ENCODE measurements around the gene EXOC6B. TPM values are rescaled to one million over a fixed set of nuclear protein-coding genes. Genes with fewer than 3 reads are reported as not detected.

EXOC6B gene
- total and polyA plus RNA-seq, 2 of the 8 experiments (the other 6 are each of a cell fraction or from before 2014, with no cell fraction given), result 13.5 to 33.0 TPM

- H3K23me2 ChIP-seq (ENCODE audit: low read depth, low read length), result no peaks in the 10 kb centered on the region
- no peak overlapping the region for H3K4me3 ChIP-seq (ENCODE audit: extremely low read depth in 1 of 4, insufficient read depth in 2 of 4, low read depth in 3 of 4, low read length in 4 of 4)
- no peak overlapping the region for H4K8ac ChIP-seq (ENCODE audit: extremely low read depth, insufficient read depth, low read length)
- no peaks in the 10 kb centered on the region for H4K20me1 ChIP-seq (replicated peaks in 1 of 2; ENCODE audit: control insufficient read depth in 1 of 2, insufficient read depth in 2 of 2, low read length in 2 of 2)
- no peak overlapping the region for H2BK12ac ChIP-seq (ENCODE audit: low read depth, low read length)
- 80% methylated on average over 1 of the region's 1 CpG; no CpG with 5 or more reads in 1 of the 2 experiments for WGBS, 2 experiments (ENCODE audit: extremely low coverage in 1 of 2, insufficient coverage in 1 of 2, insufficient read length in 1 of 2, insufficient replicate concordance in 2 of 2, low coverage in 1 of 2, low lambda C conversion rate in 2 of 2, missing lambda C conversion rate in 1 of 2)
- CTCF ChIA-PET (ENCODE audit: partially characterized antibody), result interaction anchor here (0.8 kb wide), 1 partner anchor 61 kb away, joined by 4 read pairs; no protein-coding TSS in a partner anchor
- H3K4me1 ChIP-seq (replicated peaks in 1 of 4; ENCODE audit: control insufficient read depth in 3 of 4, insufficient read depth in 4 of 4, low read length in 3 of 4), result no peaks in the 10 kb centered on the region
- no peaks in the 10 kb centered on the region for H3K79me2 ChIP-seq (ENCODE audit: control insufficient read depth in 1 of 2, insufficient read depth in 2 of 2, low read length in 2 of 2)
- H2AK5ac ChIP-seq (ENCODE audit: low read depth, low read length), result no peak overlapping the region
- no peaks in the 10 kb centered on the region for H3K79me1 ChIP-seq (ENCODE audit: low read depth, low read length)
- POLR2A ChIA-PET (ENCODE audit: partially characterized antibody), result no interaction called here
- FAIRE-seq (no peak), DNase-seq (ENCODE audit: low read depth in 1 of 2, low spot score in 2 of 2) (no peak)
- no peak overlapping the region for H3K14ac ChIP-seq (ENCODE audit: insufficient read length)
- no peaks in the 10 kb centered on the region for H3K9me3 ChIP-seq (ENCODE audit: insufficient read depth in 2 of 2, low read depth in 1 of 2, low read length in 1 of 2)
- H2BK20ac ChIP-seq (ENCODE audit: low read length), result no peak overlapping the region
- no peak overlapping the region for H2BK5ac ChIP-seq (ENCODE audit: low read depth, low read length)
- H3K56ac ChIP-seq (replicated peaks; ENCODE audit: insufficient read length, low read depth, low read length), result no peak overlapping the region
- H4K5ac ChIP-seq (ENCODE audit: insufficient read length, low read depth, low read length), result no peak overlapping the region
- no peak overlapping the region for H2BK15ac ChIP-seq (ENCODE audit: low read length)
- H3K9ac ChIP-seq (replicated peaks in 1 of 4; ENCODE audit: extremely low read depth in 1 of 4, low read depth in 3 of 4, low read length in 3 of 4), result no peak overlapping the region
- H4K91ac ChIP-seq (replicated peaks; ENCODE audit: insufficient read length, low read length), result no peak overlapping the region
- H3K27me3 ChIP-seq (replicated peaks in 1 of 4; ENCODE audit: control insufficient read depth in 3 of 4, extremely low read depth in 1 of 4, insufficient read depth in 3 of 4, low read length in 3 of 4), result no peaks in the 10 kb centered on the region
- H3K36me3 ChIP-seq (ENCODE audit: control insufficient read depth in 2 of 4, insufficient read depth in 4 of 4, low read length in 3 of 4), result no peaks in the 10 kb centered on the region
- no peak overlapping the region for H3K23ac ChIP-seq (ENCODE audit: insufficient read length)
- no peak overlapping the region for H2AFZ ChIP-seq (ENCODE audit: low read length)
- no peak overlapping the region for H3K18ac ChIP-seq (ENCODE audit: extremely low read depth, low read length)
- H3K27ac ChIP-seq (ENCODE audit: low read depth, low read length), result no peak overlapping the region
- no peak overlapping the region for H3K4ac ChIP-seq (replicated peaks; ENCODE audit: insufficient read length, low read depth, low read length)
- no peak overlapping the region for H3K4me2 ChIP-seq (ENCODE audit: insufficient read depth in 1 of 2, low read depth in 2 of 2, low read length in 2 of 2)
- no peak overlapping the region for H2BK120ac ChIP-seq (replicated peaks; ENCODE audit: low read depth, low read length)
- TF ChIP-seq JUN (IDR thresholded peaks at IDR 0.05; ENCODE audit: low read depth, low read length), result no peak
These were observed 255.4 kb downstream of the EXOC6B start for GRCh38 chr2:72570413-72570812.
